Endodermal cell (in vitro differentiated cells): Measurements from ENCODE around the gene CDC42EP2. TPM values are rescaled to one million over a fixed set of nuclear protein-coding genes. Genes with fewer than 3 reads are reported as not detected.

Source experiments
- DNase-seq: peaks from one replicate; pipeline ENCODE4 v3.0.0-alpha.2; 2017
- H3K27ac ChIP-seq: 2 replicates; pipeline ENCODE4 v1.5.1; 2013; ENCODE audit warnings: mild to moderate bottlenecking, low read depth, low read length, moderate library complexity
- H3K27me3 ChIP-seq: 2 replicates; pipeline ENCODE4 v1.6.1; 2013; ENCODE audit warnings: mild to moderate bottlenecking, low read length, moderate library complexity; ENCODE audit not compliant: insufficient read depth, control insufficient read depth, poor library complexity, severe bottlenecking
- H3K36me3 ChIP-seq: 2 replicates; pipeline ENCODE4 v1.7.0; 2013; ENCODE audit warnings: mild to moderate bottlenecking, low read length, moderate library complexity; ENCODE audit not compliant: control insufficient read depth, insufficient read depth
- H3K4me1 ChIP-seq: one replicate; pipeline ENCODE4 v1.7.0; 2013; ENCODE audit warnings: low read length; ENCODE audit not compliant: control insufficient read depth, insufficient read depth
- H3K4me3 ChIP-seq: 2 replicates; pipeline ENCODE4 v1.5.1; 2013; ENCODE audit warnings: mild to moderate bottlenecking, low read length, moderate library complexity
- H3K9ac ChIP-seq: 2 replicates; pipeline ENCODE4 v1.6.1; 2013; ENCODE audit warnings: mild to moderate bottlenecking, low read length, moderate library complexity; ENCODE audit not compliant: poor library complexity, severe bottlenecking; ENCODE audit errors: extremely low read depth
- H3K9me3 ChIP-seq: 2 replicates; pipeline ENCODE4 v1.6.1; 2013; ENCODE audit warnings: mild to moderate bottlenecking, low read length, moderate library complexity; ENCODE audit not compliant: control insufficient read depth
- H3K27ac Mint-ChIP-seq: 2 replicates; pipeline ENCODE4 v1.8.0; 2020; ENCODE audit warnings: mixed read lengths
- H3K27me3 Mint-ChIP-seq: 2 replicates; pipeline ENCODE4 v1.8.0; 2021; ENCODE audit warnings: mild to moderate bottlenecking, mixed read lengths; ENCODE audit not compliant: insufficient read depth
- H3K36me3 Mint-ChIP-seq: 2 replicates; pipeline ENCODE4 v1.8.0; 2020; ENCODE audit warnings: low read depth, mixed read lengths
- H3K4me1 Mint-ChIP-seq: 2 replicates; pipeline ENCODE4 v1.8.0; 2020; ENCODE audit warnings: mixed read lengths
- H3K4me3 Mint-ChIP-seq: 2 replicates; pipeline ENCODE4 v1.8.0; 2020; ENCODE audit warnings: mild to moderate bottlenecking, moderate library complexity, mixed read lengths
- H3K9me3 Mint-ChIP-seq: 2 replicates; pipeline ENCODE4 v1.8.0; 2020; ENCODE audit warnings: mild to moderate bottlenecking, mixed read lengths
- CTCF ChIP-seq: fragments of 200-600 bp; sonication (generic); conservative IDR thresholded peaks from 2 replicates; pipeline ENCODE4 v1.5.0; 2021; ENCODE audit warnings: antibody characterized with exemption, mild to moderate bottlenecking
- WGBS, 2 experiments: methylation state at CpG; one replicate each; pipeline versions ENCODE4 v1.1.5 to v1.1.7; 2013; ENCODE audit warnings: missing lambda C conversion rate in 2 of 2, mixed read lengths in 1 of 2; ENCODE audit not compliant: insufficient coverage in 1 of 2, insufficient read length in 1 of 2; 5-methylcytosine and 5-hydroxymethylcytosine counted together
- total RNA-seq, 2 donors: library from RNA; stranded (reverse); fragmentation: NEBNext Ultra II Directional in 1 of 2; extraction: Animal tissue kit (Norgen Biotek cat#: 25700) in 1 of 2; gene quantifications; 2 replicates in 1 of 2; 3 replicates in 1 of 2; pipeline ENCODE4 v1.2.1, GENCODE V29; 2021

Gene CDC42EP2
- total RNA-seq, 2 donors from 2014 or later = 5.9 to 6.9 TPM

- Mint-ChIP-seq H3K9me3 (no peaks in the 10 kb centered on the region), H3K27me3 (peaks cover 42% of the 10 kb centered on the region), H3K4me1 (peaks cover 10% of the 10 kb centered on the region), H3K27ac (no peak overlapping the region), H3K36me3 (no peaks in the 10 kb centered on the region), H3K4me3 (no peak overlapping the region)
- Histone ChIP-seq H3K4me1 (peaks cover 3% of the 10 kb centered on the region), H3K27ac (peak overlapping the region; percentile 64), H3K36me3 (no peaks in the 10 kb centered on the region), H3K9ac (no peak overlapping the region), H3K27me3 (peaks cover 13% of the 10 kb centered on the region), H3K9me3 (no peaks in the 10 kb centered on the region), H3K4me3 (no peak overlapping the region)
- WGBS, 2 experiments = 80 to 92% methylated on average over 3 to 5 of the region's 5 CpGs
- DNase-seq = peak; percentile 52
- TF ChIP-seq CTCF = no peak
These were observed 3.4 kb upstream of the CDC42EP2 start for GRCh38 chr11:65311170-65311678.

DNA sequence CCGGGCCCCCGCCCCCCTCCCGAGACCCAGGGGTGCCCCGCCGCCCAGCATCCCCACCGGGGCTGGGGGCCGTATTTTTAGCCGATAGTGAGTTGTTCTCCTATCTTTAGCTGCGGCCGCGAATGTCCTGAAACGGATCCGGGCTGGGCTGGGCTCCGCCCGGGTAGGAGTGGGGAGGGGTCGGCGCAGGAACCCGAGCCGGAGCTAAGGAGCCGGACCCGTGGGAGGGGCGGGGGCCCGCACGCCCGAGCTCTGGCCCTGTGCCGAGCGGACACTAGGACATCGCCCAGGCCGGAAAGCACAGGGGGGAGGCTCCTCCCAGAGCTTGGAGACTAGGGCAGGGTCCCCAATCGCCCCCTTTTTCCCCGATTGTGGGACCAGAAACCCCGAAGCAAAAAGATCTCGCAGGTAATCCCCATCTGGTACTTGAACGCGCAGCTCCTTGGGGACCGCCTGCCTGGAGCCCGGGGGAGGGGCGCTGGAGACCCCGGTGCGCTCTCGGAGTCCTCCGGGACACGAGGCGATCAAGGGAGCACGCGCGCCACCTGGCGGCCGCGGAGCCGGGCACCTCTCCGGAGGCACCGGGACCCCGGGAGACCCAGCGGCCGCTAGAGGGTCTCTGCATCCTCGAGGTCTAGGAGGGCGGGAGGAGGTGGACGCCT, 669 bp downstream of the CDC42EP2 start:
- DNase-seq = peak; percentile 98
- TF ChIP-seq CTCF = peak; percentile 99
- Histone ChIP-seq H3K9me3 (no peaks in the 10 kb centered on the region), H3K27ac (no peak overlapping the region), H3K9ac (peak overlapping the region; percentile 29), H3K27me3 (peaks cover 13% of the 10 kb centered on the region), H3K4me1 (peaks cover 9% of the 10 kb centered on the region), H3K36me3 (no peaks in the 10 kb centered on the region), H3K4me3 (peak overlapping the region; percentile 85)
- H3K36me3 Mint-ChIP-seq = peaks cover under 1% of the 10 kb centered on the region
- peaks cover 33% of the 10 kb centered on the region for H3K27me3 Mint-ChIP-seq
- H3K4me3 Mint-ChIP-seq = peak overlapping the region; percentile 72
- H3K4me1 Mint-ChIP-seq = peaks cover 18% of the 10 kb centered on the region
- no peaks in the 10 kb centered on the region for H3K9me3 Mint-ChIP-seq
- peak overlapping the region; percentile 64 for H3K27ac Mint-ChIP-seq
- WGBS, 2 experiments = 0 to 1% methylated on average over 34 to 59 of the region's 59 CpGs

DNA sequence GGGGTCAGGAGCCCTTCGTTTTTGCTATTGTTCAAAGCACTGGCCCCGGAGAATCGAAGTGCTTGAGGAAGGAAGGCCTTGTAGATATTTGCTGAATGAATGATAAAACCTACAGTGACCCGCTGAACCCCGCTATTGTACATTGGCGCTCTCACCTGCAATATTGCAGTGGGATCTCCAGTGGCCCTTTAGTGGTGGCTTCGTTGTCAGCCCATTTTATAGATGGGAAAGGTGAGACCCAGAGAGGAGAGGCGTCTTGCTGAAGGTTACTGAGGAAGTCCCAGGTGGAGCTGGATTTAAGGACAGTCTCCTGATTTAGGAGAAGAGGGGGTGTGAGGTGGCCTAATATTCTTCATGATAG, 1.2 kb downstream of the CDC42EP2 start:
- H3K4me1 ChIP-seq = peaks cover 7% of the 10 kb centered on the region
- no peak overlapping the region for H3K9ac ChIP-seq
- H3K4me3 ChIP-seq = peak overlapping the region; percentile 85
- TF ChIP-seq CTCF = peak; percentile 11
- Mint-ChIP-seq H3K27me3 (peaks cover 31% of the 10 kb centered on the region), H3K36me3 (peaks cover 4% of the 10 kb centered on the region), H3K4me3 (peak overlapping the region; percentile 72), H3K4me1 (peaks cover 16% of the 10 kb centered on the region), H3K9me3 (no peaks in the 10 kb centered on the region), H3K27ac (peak overlapping the region; percentile 40)
- WGBS, 2 experiments = 45 to 70% methylated on average over 4 to 8 of the region's 8 CpGs
- no peaks in the 10 kb centered on the region for H3K9me3 ChIP-seq
- H3K27ac ChIP-seq = no peak overlapping the region
- peaks cover 13% of the 10 kb centered on the region for H3K27me3 ChIP-seq
- no peak for DNase-seq
- no peaks in the 10 kb centered on the region for H3K36me3 ChIP-seq
